Measurements from ENCODE around the gene ZMYND8. TPM values are rescaled to one million over a fixed set of nuclear protein-coding genes. Genes with fewer than 3 reads are reported as not detected.
"Not testable (repeated sequence)": the region's sequence is repeated elsewhere in the genome, so short reads cannot be mapped to it uniquely, and the experiment has no call there.

The ZMYND8 gene
- total RNA-seq, 4 donors from 2014 or later, result 41.6 to 79.4 (median 60.7) TPM

DNA sequence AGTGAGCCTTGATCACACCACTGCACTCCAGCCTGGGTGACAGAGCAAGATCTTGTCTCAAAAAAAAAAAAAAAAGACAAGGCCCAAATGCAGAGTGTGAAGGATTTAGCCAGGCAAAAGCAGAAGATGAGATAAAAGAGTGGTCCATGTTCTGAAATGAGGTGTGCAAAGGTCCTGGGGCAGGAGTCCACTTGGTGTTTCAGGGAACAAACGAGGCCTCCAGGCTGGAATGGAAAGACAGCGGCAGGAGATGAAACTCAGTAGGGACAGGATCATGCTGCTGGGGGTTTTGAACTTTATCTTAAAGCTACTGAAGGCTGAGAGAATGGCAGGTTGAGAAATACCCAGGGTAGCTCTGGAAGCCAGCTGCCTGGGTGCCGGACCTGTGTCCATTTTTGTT is 178.2 kb downstream of the ZMYND8 start:
- H3K4me3 ChIP-seq, result no peak overlapping the region
- in situ Hi-C loops (cut with MboI; ENCODE audit: low pct_ligation_motif_present in 1 of 4, low pct_unique_long_range_greater_than_20kb in 1 of 4, low sequenced_read_pairs in 3 of 4), result loop anchor here in 1 of 4 donors (25.0 kb wide), 2 partner anchors 209 to 434 kb away; no protein-coding TSS in a partner anchor
- WGBS, 2 donors (ENCODE audit: low coverage in 1 of 2), result 83 to 90% methylated on average over 3 of the region's 3 CpGs
- H3K4me1 ChIP-seq, result no peaks in the 10 kb centered on the region
- no peaks in the 10 kb centered on the region for H3K27me3 ChIP-seq
- no peaks in the 10 kb centered on the region for H3K9me3 ChIP-seq
- TF ChIP-seq, protein P1, sequence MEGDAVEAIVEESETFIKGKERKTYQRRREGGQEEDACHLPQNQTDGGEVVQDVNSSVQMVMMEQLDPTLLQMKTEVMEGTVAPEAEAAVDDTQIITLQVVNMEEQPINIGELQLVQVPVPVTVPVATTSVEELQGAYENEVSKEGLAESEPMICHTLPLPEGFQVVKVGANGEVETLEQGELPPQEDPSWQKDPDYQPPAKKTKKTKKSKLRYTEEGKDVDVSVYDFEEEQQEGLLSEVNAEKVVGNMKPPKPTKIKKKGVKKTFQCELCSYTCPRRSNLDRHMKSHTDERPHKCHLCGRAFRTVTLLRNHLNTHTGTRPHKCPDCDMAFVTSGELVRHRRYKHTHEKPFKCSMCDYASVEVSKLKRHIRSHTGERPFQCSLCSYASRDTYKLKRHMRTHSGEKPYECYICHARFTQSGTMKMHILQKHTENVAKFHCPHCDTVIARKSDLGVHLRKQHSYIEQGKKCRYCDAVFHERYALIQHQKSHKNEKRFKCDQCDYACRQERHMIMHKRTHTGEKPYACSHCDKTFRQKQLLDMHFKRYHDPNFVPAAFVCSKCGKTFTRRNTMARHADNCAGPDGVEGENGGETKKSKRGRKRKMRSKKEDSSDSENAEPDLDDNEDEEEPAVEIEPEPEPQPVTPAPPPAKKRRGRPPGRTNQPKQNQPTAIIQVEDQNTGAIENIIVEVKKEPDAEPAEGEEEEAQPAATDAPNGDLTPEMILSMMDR (IDR thresholded peaks at IDR 0.05), result no peak
- TF ChIP-seq EP300 (IDR thresholded peaks at IDR 0.05; ENCODE audit: low read depth) (no peak), POLR2AphosphoS5 (IDR thresholded peaks at IDR 0.05) (no peak), POLR2A (IDR thresholded peaks at IDR 0.05) (no peak)
- no peaks in the 10 kb centered on the region for H3K36me3 ChIP-seq
- no peak overlapping the region for H3K27ac ChIP-seq
- intact Hi-C loops (cut with DNase I; ENCODE audit: low total_unique reads), result no loop called here
- no peak for DNase-seq

DNA sequence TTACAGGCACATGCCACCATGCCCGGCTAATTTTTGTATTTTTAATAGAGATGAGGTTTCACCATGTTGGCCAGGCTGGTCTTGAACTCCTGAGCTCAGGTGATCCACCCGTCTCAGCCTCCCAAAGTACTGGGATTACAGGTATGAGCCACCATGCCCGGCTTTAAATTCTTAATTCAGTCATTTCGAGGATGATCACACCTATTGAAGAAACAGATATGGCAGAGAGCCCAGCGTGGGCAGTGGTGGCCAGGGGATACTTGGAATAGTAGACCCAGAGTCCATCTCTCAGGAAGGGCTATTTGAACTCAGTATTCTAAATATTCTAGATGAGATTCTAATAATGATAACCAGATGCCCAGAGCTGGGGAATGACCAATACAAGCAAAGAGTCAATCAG is 180.3 kb downstream of the ZMYND8 start:
- 75% methylated on average over 5 of the region's 5 CpGs; no CpG with 5 or more reads in 1 of the 2 donors for WGBS, 2 donors (ENCODE audit: low coverage in 1 of 2)
- H3K36me3 ChIP-seq; H3K4me3 ChIP-seq; H3K27ac ChIP-seq; H3K9me3 ChIP-seq; DNase-seq; intact Hi-C loops (cut with DNase I; ENCODE audit: low total_unique reads); H3K4me1 ChIP-seq; H3K27me3 ChIP-seq: not testable (repeated sequence)
- in situ Hi-C loops (cut with MboI; ENCODE audit: low pct_ligation_motif_present in 1 of 4, low pct_unique_long_range_greater_than_20kb in 1 of 4, low sequenced_read_pairs in 3 of 4), result loop anchor here in 1 of 4 donors (25.0 kb wide), 2 partner anchors 211 to 436 kb away; no protein-coding TSS in a partner anchor

DNA sequence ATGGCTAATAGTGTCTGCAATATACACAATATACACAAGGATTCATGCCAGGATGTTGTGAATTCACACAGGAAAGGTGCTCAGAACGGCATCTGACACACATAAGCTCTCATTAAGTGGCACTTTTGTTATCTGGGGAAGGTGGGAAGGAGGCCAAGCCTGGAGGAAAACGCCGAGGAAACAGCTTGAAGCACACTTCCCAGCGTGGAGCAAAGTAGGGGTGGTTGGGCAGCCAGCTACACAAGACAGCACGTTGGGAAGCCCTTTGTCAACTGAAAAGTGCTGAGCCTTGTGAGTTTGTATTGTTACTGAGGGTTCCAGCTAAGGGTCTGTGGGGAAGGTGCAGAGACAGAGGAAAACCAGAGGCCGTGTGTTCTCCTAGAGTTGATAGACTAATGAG is 181.0 kb downstream of the ZMYND8 start:
- Histone ChIP-seq H3K36me3 (no peaks in the 10 kb centered on the region), H3K9me3 (no peaks in the 10 kb centered on the region), H3K27me3 (no peaks in the 10 kb centered on the region), H3K4me1 (no peaks in the 10 kb centered on the region), H3K27ac (no peak overlapping the region), H3K4me3 (no peak overlapping the region)
- intact Hi-C loops (cut with DNase I; ENCODE audit: low total_unique reads), result no loop called here
- WGBS, 2 donors (ENCODE audit: low coverage in 1 of 2), result 43 to 50% methylated on average over 1 to 6 of the region's 6 CpGs
- TF ChIP-seq POLR2AphosphoS5 (IDR thresholded peaks at IDR 0.05), result no peak
- TF ChIP-seq EP300 (IDR thresholded peaks at IDR 0.05; ENCODE audit: low read depth), result no peak
- TF ChIP-seq, protein P1 (IDR thresholded peaks at IDR 0.05), result no peak
- no peak for TF ChIP-seq POLR2A (IDR thresholded peaks at IDR 0.05)
- no peak for DNase-seq
- in situ Hi-C loops (cut with MboI; ENCODE audit: low pct_ligation_motif_present in 1 of 4, low pct_unique_long_range_greater_than_20kb in 1 of 4, low sequenced_read_pairs in 3 of 4), result loop anchor here in 1 of 4 donors (25.0 kb wide), 2 partner anchors 212 to 437 kb away; no protein-coding TSS in a partner anchor

DNA sequence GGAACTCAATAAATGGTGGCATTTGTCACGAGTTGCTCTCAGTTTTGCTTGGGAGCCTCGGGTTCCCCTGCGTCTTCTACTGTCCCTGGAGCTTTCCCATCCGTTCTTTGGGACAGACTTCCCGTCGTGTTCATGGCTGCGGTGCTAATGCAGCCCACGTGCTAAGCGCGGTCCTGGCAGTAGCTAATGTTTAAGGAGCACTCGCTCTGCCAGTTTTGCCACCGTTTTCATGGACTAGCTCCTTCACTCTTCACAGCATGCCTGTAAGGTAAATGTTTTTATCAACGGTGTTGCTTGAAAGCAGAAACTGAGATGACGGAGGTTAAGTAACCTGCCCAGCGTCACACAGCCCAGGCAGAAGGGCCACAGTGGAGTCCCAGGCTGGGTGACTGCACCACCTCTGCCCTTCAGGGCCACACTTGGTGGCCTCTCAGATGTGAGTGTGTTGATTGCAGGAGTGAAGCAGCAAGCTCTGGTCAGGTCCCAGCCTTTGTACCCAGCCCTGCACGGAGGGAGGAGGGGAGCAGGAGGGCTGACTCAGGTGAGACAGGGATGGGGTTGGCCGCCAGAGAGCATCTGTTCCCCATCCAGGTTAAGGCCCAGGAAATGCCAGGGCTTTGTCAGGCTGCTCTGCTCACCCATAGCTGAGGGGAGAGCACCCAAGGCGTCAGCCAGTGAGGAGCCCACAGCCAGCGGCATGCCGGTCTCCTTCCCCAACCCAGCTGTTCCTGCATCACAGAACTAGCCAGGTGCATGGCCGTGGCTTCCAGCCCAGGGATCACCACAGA is 181.8 kb downstream of the ZMYND8 start:
- DNase-seq, result no peak
- TF ChIP-seq POLR2AphosphoS5 (IDR thresholded peaks at IDR 0.05) (no peak), EP300 (IDR thresholded peaks at IDR 0.05; ENCODE audit: low read depth) (no peak), POLR2A (IDR thresholded peaks at IDR 0.05) (no peak)
- TF ChIP-seq, protein P1 (IDR thresholded peaks at IDR 0.05), result no peak
- H3K4me3 ChIP-seq, result no peak overlapping the region
- no peaks in the 10 kb centered on the region for H3K27me3 ChIP-seq
- no peaks in the 10 kb centered on the region for H3K36me3 ChIP-seq
- no peaks in the 10 kb centered on the region for H3K4me1 ChIP-seq
- intact Hi-C loops (cut with DNase I; ENCODE audit: low total_unique reads), result no loop called here
- no peak overlapping the region for H3K27ac ChIP-seq
- in situ Hi-C loops (cut with MboI; ENCODE audit: low pct_ligation_motif_present in 1 of 4, low pct_unique_long_range_greater_than_20kb in 1 of 4, low sequenced_read_pairs in 3 of 4), result loop anchor here in 3 of 4 donors (25.0 kb wide), 3 partner anchors 213 to 438 kb away; no protein-coding TSS in a partner anchor
- H3K9me3 ChIP-seq, result no peaks in the 10 kb centered on the region
- WGBS, 2 donors (ENCODE audit: low coverage in 1 of 2), result 80 to 84% methylated on average over 1 to 21 of the region's 21 CpGs
